ENCODE data around the gene PSD4.

The PSD4 gene

DNA sequence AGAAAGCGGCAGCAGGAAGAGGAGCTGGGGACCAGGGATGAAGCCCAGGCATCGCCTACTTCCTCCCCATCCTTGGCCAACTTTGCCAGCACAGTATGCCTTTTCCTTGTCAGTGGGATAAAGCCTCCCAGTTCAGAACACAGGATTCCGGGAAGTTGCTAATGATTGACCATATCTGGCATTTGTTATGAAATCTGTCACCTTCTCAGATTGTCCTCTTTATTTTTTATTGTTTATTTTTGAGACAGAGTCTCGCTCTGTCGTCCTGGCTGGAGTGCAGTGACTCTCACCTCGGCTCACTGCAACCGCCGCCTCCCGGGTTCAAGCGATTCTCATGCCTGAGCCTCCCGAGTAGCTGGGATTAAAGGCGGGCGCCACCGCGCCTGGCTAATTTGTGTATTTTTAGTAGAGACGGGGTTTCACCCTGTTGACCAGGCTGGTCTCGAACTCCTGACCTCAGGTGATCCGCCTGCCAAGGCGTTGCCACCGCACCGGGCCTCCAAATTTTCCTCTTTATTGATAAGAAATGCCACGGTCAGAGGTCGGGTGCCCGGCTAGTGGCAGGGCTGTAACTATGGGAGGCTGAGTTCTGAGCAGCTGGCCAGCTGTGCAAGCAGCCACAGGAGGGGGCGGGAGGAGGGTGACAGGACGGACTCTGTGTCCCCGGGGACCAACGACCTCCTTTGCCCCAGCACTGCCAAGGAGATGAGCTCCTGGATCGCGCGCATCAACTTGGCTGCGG lies 24.4 kb downstream of the PSD4 start:
- DNase-seq (ENCODE audit: low read depth): no peak
- H3K4me3 ChIP-seq (replicated peaks; ENCODE audit: low read depth, low read length): peak overlapping the region; percentile 63
- TF ChIP-seq CTCF (IDR thresholded peaks at IDR 0.05; ENCODE audit: low read length, missing control alignments): no peak

GRCh38 chr2:113198790-113199612 lies 25.2 kb downstream of the PSD4 start:
- peak; percentile 68 for DNase-seq (ENCODE audit: low read depth)
- peak; percentile 49 for TF ChIP-seq CTCF (IDR thresholded peaks at IDR 0.05; ENCODE audit: low read length, missing control alignments)
- peak overlapping the region; percentile 63 for H3K4me3 ChIP-seq (replicated peaks; ENCODE audit: low read depth, low read length)

DNA sequence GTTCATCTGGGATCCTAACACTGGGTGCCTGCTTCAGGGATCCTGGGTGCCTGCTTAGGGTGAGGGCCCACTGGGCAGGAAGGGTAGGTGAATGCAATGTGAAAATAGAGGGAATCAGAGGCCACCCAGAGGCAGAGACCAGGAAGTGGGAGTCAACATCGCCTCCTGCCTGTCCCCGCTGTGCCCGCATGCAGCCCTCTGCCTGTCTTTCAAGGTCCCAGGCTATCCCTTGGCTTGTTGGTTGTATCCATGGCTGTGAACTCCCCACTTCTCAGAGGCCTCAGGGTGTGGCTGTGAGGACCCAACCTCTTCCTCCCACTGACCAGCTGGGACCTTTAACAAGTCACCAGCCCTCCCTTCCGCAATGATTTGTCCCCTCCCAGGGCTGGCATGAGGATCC lies 26.5 kb downstream of the PSD4 start:
- no peak for DNase-seq (ENCODE audit: low read depth)
- no peak overlapping the region for H3K4me3 ChIP-seq (replicated peaks; ENCODE audit: low read depth, low read length)
- TF ChIP-seq CTCF (IDR thresholded peaks at IDR 0.05; ENCODE audit: low read length, missing control alignments): no peak

DNA sequence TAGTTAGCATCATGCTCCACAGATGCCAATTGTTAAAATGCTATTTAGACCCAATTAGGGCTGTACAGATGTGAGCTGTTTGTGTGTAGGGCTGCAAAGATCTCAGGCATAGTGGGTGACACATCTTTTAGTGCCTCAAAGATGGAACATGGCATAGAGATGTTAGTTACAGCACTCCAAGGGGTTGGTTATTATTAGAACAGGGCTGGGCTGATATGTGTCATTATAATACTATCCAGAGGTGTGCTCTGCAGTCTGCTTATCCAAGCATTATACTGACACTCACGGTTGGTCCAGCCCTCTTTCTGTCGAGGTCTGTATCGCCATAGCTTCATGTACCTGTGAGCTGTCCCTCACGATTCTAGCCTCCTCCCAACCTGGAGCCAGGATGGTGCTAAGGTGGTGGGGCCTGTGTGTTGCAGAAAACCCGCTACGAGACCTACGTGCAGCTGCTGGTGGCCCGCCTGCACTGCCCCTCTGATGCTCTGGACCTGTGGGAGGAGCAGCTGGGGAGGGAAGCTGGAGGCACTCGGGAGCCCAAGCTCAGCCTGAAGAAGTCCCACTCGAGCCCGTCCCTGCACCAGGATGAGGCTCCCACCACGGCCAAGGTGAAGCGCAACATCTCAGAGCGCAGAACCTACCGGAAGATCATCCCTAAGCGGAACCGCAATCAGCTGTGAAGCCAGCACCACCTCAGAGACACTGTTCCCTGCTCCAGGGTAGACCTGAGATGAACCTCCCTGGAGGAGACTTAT lies 27.1 kb downstream of the PSD4 start:
- H3K4me3 ChIP-seq (replicated peaks; ENCODE audit: low read depth, low read length): no peak overlapping the region
- no peak for DNase-seq (ENCODE audit: low read depth)
- TF ChIP-seq CTCF (IDR thresholded peaks at IDR 0.05; ENCODE audit: low read length, missing control alignments): no peak

- DNase-seq (ENCODE audit: low read depth): no peak
- TF ChIP-seq CTCF (IDR thresholded peaks at IDR 0.05; ENCODE audit: low read length, missing control alignments): no peak
Observed at GRCh38 chr2:113201496-113202304, 27.9 kb downstream of the PSD4 start.

More at GRCh38 chr2:113201496-113202304, 27.9 kb downstream of the PSD4 start:
- no peak overlapping the region for H3K4me3 ChIP-seq (replicated peaks; ENCODE audit: low read depth, low read length)
